ENCODE results near the gene TET3. TPM values are rescaled to one million over a fixed set of nuclear protein-coding genes. Genes with fewer than 3 reads are reported as not detected.
A peak's percentile ranks its signal among the peaks of the same experiment; 100 is the strongest.

The TET3 gene
- total RNA-seq, 1 experiment from 2014 or later, result 2.4 TPM

GRCh38 chr2:73971722-73972121 is 13.0 kb upstream of the TET3 start:
- Histone ChIP-seq H3K27ac (no peak overlapping the region), H3K36me3 (no peaks in the 10 kb centered on the region), H3K4me3 (no peak overlapping the region), H3K9me3 (replicated peaks) (no peaks in the 10 kb centered on the region), H3K27me3 (replicated peaks) (no peaks in the 10 kb centered on the region), H3K4me1 (replicated peaks) (peaks cover 19% of the 10 kb centered on the region)
- peak in 1 of 2 experiments; percentile 38 for DNase-seq (ENCODE audit: low read depth in 1 of 2, low spot score in 2 of 2)

GRCh38 chr2:73972846-73973245 is 11.9 kb upstream of the TET3 start:
- no peak for DNase-seq (ENCODE audit: low read depth in 1 of 2, low spot score in 2 of 2)
- H3K4me3 ChIP-seq, result no peak overlapping the region
- no peaks in the 10 kb centered on the region for H3K27me3 ChIP-seq (replicated peaks)
- no peak overlapping the region for H3K27ac ChIP-seq
- no peaks in the 10 kb centered on the region for H3K36me3 ChIP-seq
- H3K9me3 ChIP-seq (replicated peaks), result no peaks in the 10 kb centered on the region
- peaks cover 19% of the 10 kb centered on the region for H3K4me1 ChIP-seq (replicated peaks)

- H3K9me3 ChIP-seq (replicated peaks), result no peaks in the 10 kb centered on the region; the same call in 1 of the 2 replicates
- H3K36me3 ChIP-seq, result no peaks in the 10 kb centered on the region
- DNase-seq (ENCODE audit: low read depth in 1 of 2, low spot score in 2 of 2), result no peak
- H3K4me3 ChIP-seq, result no peak overlapping the region
- H3K27ac ChIP-seq, result no peak overlapping the region
- peaks cover 24% of the 10 kb centered on the region for H3K4me1 ChIP-seq (replicated peaks)
- H3K27me3 ChIP-seq (replicated peaks), result no peaks in the 10 kb centered on the region
Measured at GRCh38 chr2:73975731-73976130, 9.0 kb upstream of the TET3 start.

GRCh38 chr2:73976803-73977202 is 7.9 kb upstream of the TET3 start:
- Histone ChIP-seq H3K36me3 (no peaks in the 10 kb centered on the region), H3K9me3 (replicated peaks) (no peaks in the 10 kb centered on the region; the same call in 1 of the 2 replicates), H3K27me3 (replicated peaks) (no peaks in the 10 kb centered on the region), H3K4me1 (replicated peaks) (peaks cover 22% of the 10 kb centered on the region), H3K4me3 (no peak overlapping the region), H3K27ac (no peak overlapping the region)
- no peak for DNase-seq (ENCODE audit: low read depth in 1 of 2, low spot score in 2 of 2)

GRCh38 chr2:73977466-73977865 is 7.2 kb upstream of the TET3 start:
- Histone ChIP-seq H3K4me1 (replicated peaks) (peaks cover 18% of the 10 kb centered on the region; the same call in 1 of the 2 replicates), H3K36me3 (no peaks in the 10 kb centered on the region), H3K27ac (no peak overlapping the region), H3K9me3 (replicated peaks) (no peaks in the 10 kb centered on the region; the same call in 1 of the 2 replicates), H3K4me3 (no peak overlapping the region), H3K27me3 (replicated peaks) (no peaks in the 10 kb centered on the region)
- no peak for DNase-seq (ENCODE audit: low read depth in 1 of 2, low spot score in 2 of 2)

GRCh38 chr2:73979021-73979420 is 5.7 kb upstream of the TET3 start:
- Histone ChIP-seq H3K9me3 (replicated peaks) (no peaks in the 10 kb centered on the region; the same call in 1 of the 2 replicates), H3K36me3 (no peaks in the 10 kb centered on the region), H3K4me3 (no peak overlapping the region), H3K27ac (no peak overlapping the region), H3K27me3 (replicated peaks) (no peaks in the 10 kb centered on the region), H3K4me1 (replicated peaks) (peaks cover 19% of the 10 kb centered on the region)
- no peak for DNase-seq (ENCODE audit: low read depth in 1 of 2, low spot score in 2 of 2)

- DNase-seq (ENCODE audit: low read depth in 1 of 2, low spot score in 2 of 2), result no peak
- H3K27ac ChIP-seq, result no peak overlapping the region
Measured at GRCh38 chr2:73979686-73980085, 5.0 kb upstream of the TET3 start.

GRCh38 chr2:73980566-73980965 is 4.1 kb upstream of the TET3 start:
- Histone ChIP-seq H3K27ac (no peak overlapping the region), H3K9me3 (replicated peaks) (no peaks in the 10 kb centered on the region; the same call in 1 of the 2 replicates), H3K36me3 (peaks cover 1% of the 10 kb centered on the region; the same call in 1 of the 2 replicates), H3K27me3 (replicated peaks) (no peaks in the 10 kb centered on the region), H3K4me1 (replicated peaks) (peaks cover 27% of the 10 kb centered on the region), H3K4me3 (no peak overlapping the region; the same call in 1 of the 2 replicates)
- DNase-seq (ENCODE audit: low read depth in 1 of 2, low spot score in 2 of 2), result no peak

More at GRCh38 chr2:73979686-73980085, 5.0 kb upstream of the TET3 start:
- Histone ChIP-seq H3K36me3 (no peaks in the 10 kb centered on the region), H3K9me3 (replicated peaks) (no peaks in the 10 kb centered on the region; the same call in 1 of the 2 replicates), H3K4me1 (replicated peaks) (peaks cover 25% of the 10 kb centered on the region), H3K27me3 (replicated peaks) (no peaks in the 10 kb centered on the region), H3K4me3 (no peak overlapping the region)

GRCh38 chr2:73981081-73982001 is 3.4 kb upstream of the TET3 start:
- Histone ChIP-seq H3K4me1 (replicated peaks) (peaks cover 35% of the 10 kb centered on the region), H3K27ac (no peak overlapping the region), H3K36me3 (peaks cover 9% of the 10 kb centered on the region), H3K27me3 (replicated peaks) (no peaks in the 10 kb centered on the region), H3K4me3 (peak overlapping the region; percentile 27), H3K9me3 (replicated peaks) (no peaks in the 10 kb centered on the region; the same call in 1 of the 2 replicates)
- peak in 1 of 2 experiments; percentile 15 for DNase-seq (ENCODE audit: low read depth in 1 of 2, low spot score in 2 of 2)

GRCh38 chr2:73982140-73982617 is 2.5 kb upstream of the TET3 start:
- no peak overlapping the region for H3K27ac ChIP-seq
- no peaks in the 10 kb centered on the region for H3K27me3 ChIP-seq (replicated peaks)
- H3K4me1 ChIP-seq (replicated peaks), result peaks cover 35% of the 10 kb centered on the region
- no peak for DNase-seq (ENCODE audit: low read depth in 1 of 2, low spot score in 2 of 2)
- H3K9me3 ChIP-seq (replicated peaks), result no peaks in the 10 kb centered on the region; the same call in 1 of the 2 replicates
- H3K4me3 ChIP-seq, result no peak overlapping the region
- peaks cover 15% of the 10 kb centered on the region for H3K36me3 ChIP-seq

GRCh38 chr2:73983322-73984202 is 1.1 kb upstream of the TET3 start:
- H3K27ac ChIP-seq, result no peak overlapping the region
- H3K4me1 ChIP-seq (replicated peaks), result peaks cover 38% of the 10 kb centered on the region
- peaks cover 15% of the 10 kb centered on the region for H3K36me3 ChIP-seq
- DNase-seq (ENCODE audit: low read depth in 1 of 2, low spot score in 2 of 2), result no peak
- no peaks in the 10 kb centered on the region; the same call in 1 of the 2 replicates for H3K9me3 ChIP-seq (replicated peaks)
- no peaks in the 10 kb centered on the region for H3K27me3 ChIP-seq (replicated peaks)
- peak overlapping the region; percentile 49 for H3K4me3 ChIP-seq

- no peak for DNase-seq (ENCODE audit: low read depth in 1 of 2, low spot score in 2 of 2)
- H3K9me3 ChIP-seq (replicated peaks), result no peaks in the 10 kb centered on the region; the same call in 1 of the 2 replicates
- H3K36me3 ChIP-seq, result peaks cover 15% of the 10 kb centered on the region
- H3K27me3 ChIP-seq (replicated peaks), result no peaks in the 10 kb centered on the region
- H3K4me3 ChIP-seq, result peak overlapping the region; percentile 49
- H3K27ac ChIP-seq, result no peak overlapping the region
- peaks cover 33% of the 10 kb centered on the region for H3K4me1 ChIP-seq (replicated peaks)
Measured at GRCh38 chr2:73984922-73985307, 205 bp downstream of the TET3 start.

- Histone ChIP-seq H3K36me3 (peaks cover 15% of the 10 kb centered on the region), H3K4me1 (replicated peaks) (peaks cover 31% of the 10 kb centered on the region), H3K27me3 (replicated peaks) (no peaks in the 10 kb centered on the region), H3K4me3 (peak overlapping the region; percentile 59), H3K9me3 (replicated peaks) (no peaks in the 10 kb centered on the region; the same call in 1 of the 2 replicates), H3K27ac (peak overlapping the region; percentile 52; the same call in 1 of the 2 replicates)
- DNase-seq (ENCODE audit: low read depth in 1 of 2, low spot score in 2 of 2), result peak in 1 of 2 experiments; percentile 30
Measured at GRCh38 chr2:73985308-73986084, 786 bp downstream of the TET3 start.
